Suprapubic skin (tissue), 3 donors: ENCODE measurements around the gene WNT8B.

ENCODE experiments used
- CTCF ChIP-seq, 2 donors: fragments of 200-600 bp in 1 of 2; fragments of 450-650 bp in 1 of 2; sonication (generic) in 1 of 2; IDR thresholded peaks; one replicate each; pipeline ENCODE4 v1.5.1; 2016 to 2019; ENCODE audit warnings: antibody characterized with exemption in 2 of 2, mild to moderate bottlenecking in 1 of 2, moderate library complexity in 1 of 2
- POLR2A ChIP-seq, 2 donors: fragments of 450-650 bp; IDR thresholded peaks; one replicate each; pipeline ENCODE4 v1.6.1; 2017; ENCODE audit warnings: antibody characterized with exemption in 2 of 2, mild to moderate bottlenecking in 2 of 2, moderate library complexity in 2 of 2

GRCh38 chr10:100516847-100517246, 54.0 kb downstream of the WNT8B start:
- TF ChIP-seq POLR2A (IDR thresholded peaks at IDR 0.05): no peak
- TF ChIP-seq CTCF (IDR thresholded peaks at IDR 0.05): no peak
